Stimulated activated naive CD8-positive, alpha-beta T cell treated with anti-CD3 and anti-CD28 coated beads, Interleukin-15, amount 100 ng/mL, for 72 hours (primary cell): ENCODE results near the gene BATF2.
A peak's percentile ranks its signal among the peaks of the same experiment; 100 is the strongest.
"Not testable (repeated sequence)": the region's sequence is repeated elsewhere in the genome, so short reads cannot be mapped to it uniquely, and the experiment has no call there.

Experiments
- ATAC-seq: fragments of 150-1000 bp; cut with Tn5 transposase; 2 replicates; pipeline ENCODE4 v1.10.0; 2021; ENCODE audit warnings: mild to moderate bottlenecking, moderate library complexity
- DNase-seq, 2 donors: peaks; one replicate each; pipeline ENCODE4 v3.0.0; 2021 to 2022
- H3K27ac Mint-ChIP-seq, 2 donors: one replicate each; pipeline ENCODE4 v1.8.0; 2022; ENCODE audit warnings: mild to moderate bottlenecking in 2 of 2, mixed read lengths in 2 of 2, moderate library complexity in 2 of 2
- H3K27me3 Mint-ChIP-seq: one replicate; pipeline ENCODE4 v1.8.0; 2022; ENCODE audit warnings: mixed read lengths
- H3K4me1 Mint-ChIP-seq: one replicate; pipeline ENCODE4 v1.8.0; 2022; ENCODE audit warnings: mild to moderate bottlenecking, mixed read lengths
- H3K4me3 Mint-ChIP-seq, 2 donors: one replicate each; pipeline ENCODE4 v1.8.0; 2022; ENCODE audit warnings: mild to moderate bottlenecking in 2 of 2, mixed read lengths in 2 of 2, moderate library complexity in 1 of 2
- H3K9me3 Mint-ChIP-seq, 2 donors: one replicate each; pipeline ENCODE4 v1.8.0; 2022; ENCODE audit warnings: mixed read lengths in 2 of 2

The BATF2 gene

GRCh38 chr11:65021003-65021402, 24.2 kb upstream of the BATF2 start:
- H3K9me3 Mint-ChIP-seq = no peaks in the 10 kb centered on the region
- no peak for ATAC-seq

GRCh38 chr11:65019824-65020223, 23.1 kb upstream of the BATF2 start:
- ATAC-seq (no peak), DNase-seq (no peak)
- Mint-ChIP-seq H3K9me3 (no peaks in the 10 kb centered on the region), H3K4me3 (no peak overlapping the region), H3K27me3 (no peaks in the 10 kb centered on the region), H3K4me1 (peaks cover 25% of the 10 kb centered on the region), H3K27ac (no peak overlapping the region)

More at GRCh38 chr11:65021003-65021402, 24.2 kb upstream of the BATF2 start:
- DNase-seq = no peak
- no peak overlapping the region for H3K4me3 Mint-ChIP-seq
- H3K4me1 Mint-ChIP-seq = peaks cover 16% of the 10 kb centered on the region
- H3K27me3 Mint-ChIP-seq = no peaks in the 10 kb centered on the region
- no peak overlapping the region for H3K27ac Mint-ChIP-seq

- Mint-ChIP-seq H3K9me3 (no peaks in the 10 kb centered on the region), H3K27me3 (no peaks in the 10 kb centered on the region), H3K4me3 (no peak overlapping the region), H3K27ac (no peak overlapping the region), H3K4me1 (peaks cover 32% of the 10 kb centered on the region)
- ATAC-seq = no peak
- no peak for DNase-seq
Observed at GRCh38 chr11:65017937-65018336, 21.2 kb upstream of the BATF2 start.

- DNase-seq = no peak
- Mint-ChIP-seq H3K4me1 (peaks cover 36% of the 10 kb centered on the region), H3K27ac (peak overlapping the region in 1 of 2 donors; percentile 70), H3K9me3 (no peaks in the 10 kb centered on the region), H3K4me3 (no peak overlapping the region), H3K27me3 (no peaks in the 10 kb centered on the region)
- no peak for ATAC-seq
Observed at GRCh38 chr11:65016705-65017104, 19.9 kb upstream of the BATF2 start.

GRCh38 chr11:65014726-65015227, 18.0 kb upstream of the BATF2 start:
- ATAC-seq (no peak), DNase-seq (no peak)
- H3K4me1 Mint-ChIP-seq = peaks cover 36% of the 10 kb centered on the region
- peak overlapping the region; percentile 91 to 92 for H3K4me3 Mint-ChIP-seq
- no peaks in the 10 kb centered on the region for H3K9me3 Mint-ChIP-seq
- H3K27ac Mint-ChIP-seq = peak overlapping the region; percentile 94
- no peaks in the 10 kb centered on the region for H3K27me3 Mint-ChIP-seq

GRCh38 chr11:65013888-65014725, 17.3 kb upstream of the BATF2 start, which contains the start of gene ARL2:
TSS of gene ARL2 (plus strand) at chr11:65014160. CDS start at chr11:65014208, 48 bp downstream.
- peak within 1 kb of the TSS; percentile 92 for H3K4me3 Mint-ChIP-seq
- H3K4me1 Mint-ChIP-seq = peaks cover 36% of the 10 kb centered on the region
- peak; percentile 82 for ATAC-seq
- H3K9me3 Mint-ChIP-seq = no peaks in the 10 kb centered on the region
- H3K27ac Mint-ChIP-seq = peak within 1 kb of the TSS; percentile 97 to 98
- no peaks in the 10 kb centered on the region for H3K27me3 Mint-ChIP-seq
- peak; percentile 92 to 93 for DNase-seq

GRCh38 chr11:65013130-65013887, 16.5 kb upstream of the BATF2 start:
- Mint-ChIP-seq H3K4me3 (peak overlapping the region; percentile 90 to 92), H3K4me1 (peaks cover 36% of the 10 kb centered on the region), H3K27me3 (no peaks in the 10 kb centered on the region), H3K9me3 (no peaks in the 10 kb centered on the region), H3K27ac (peak overlapping the region; percentile 97 to 98)
- ATAC-seq (peak; percentile 90), DNase-seq (peak; percentile 91 to 94)

GRCh38 chr11:65008873-65009272, 12.1 kb upstream of the BATF2 start:
- Mint-ChIP-seq H3K9me3 (no peaks in the 10 kb centered on the region), H3K4me3 (no peak overlapping the region), H3K4me1 (peaks cover 11% of the 10 kb centered on the region), H3K27me3 (no peaks in the 10 kb centered on the region), H3K27ac (no peak overlapping the region)
- no peak for DNase-seq
- no peak for ATAC-seq

GRCh38 chr11:65008016-65008415, 11.2 kb upstream of the BATF2 start:
- Mint-ChIP-seq H3K27me3 (no peaks in the 10 kb centered on the region), H3K4me1 (peaks cover 5% of the 10 kb centered on the region), H3K4me3 (no peak overlapping the region), H3K27ac (no peak overlapping the region), H3K9me3 (no peaks in the 10 kb centered on the region)
- ATAC-seq (no peak), DNase-seq (no peak)

- H3K4me3 Mint-ChIP-seq, H3K27me3 Mint-ChIP-seq, H3K9me3 Mint-ChIP-seq, ATAC-seq, DNase-seq, H3K4me1 Mint-ChIP-seq, H3K27ac Mint-ChIP-seq: not testable (repeated sequence)
Observed at GRCh38 chr11:65003968-65004367, 7.2 kb upstream of the BATF2 start.

GRCh38 chr11:65003282-65003681, 6.5 kb upstream of the BATF2 start:
- ATAC-seq = no peak
- Mint-ChIP-seq H3K9me3 (no peaks in the 10 kb centered on the region), H3K27ac (no peak overlapping the region), H3K4me1 (peaks cover 8% of the 10 kb centered on the region), H3K27me3 (no peaks in the 10 kb centered on the region), H3K4me3 (no peak overlapping the region)
- DNase-seq = no peak

- no peaks in the 10 kb centered on the region for H3K27me3 Mint-ChIP-seq
- no peaks in the 10 kb centered on the region for H3K9me3 Mint-ChIP-seq
- DNase-seq (no peak), ATAC-seq (no peak)
- H3K27ac Mint-ChIP-seq = peak overlapping the region in 1 of 2 donors; percentile 21
- H3K4me1 Mint-ChIP-seq = peaks cover 13% of the 10 kb centered on the region
- H3K4me3 Mint-ChIP-seq = no peak overlapping the region
Observed at GRCh38 chr11:65002706-65003105, 5.9 kb upstream of the BATF2 start.

- ATAC-seq = no peak
- H3K27me3 Mint-ChIP-seq = peaks cover 18% of the 10 kb centered on the region
- no peaks in the 10 kb centered on the region for H3K9me3 Mint-ChIP-seq
- H3K4me3 Mint-ChIP-seq = no peak overlapping the region
- DNase-seq = no peak
- H3K27ac Mint-ChIP-seq = no peak overlapping the region
- H3K4me1 Mint-ChIP-seq = peaks cover 25% of the 10 kb centered on the region
Observed at GRCh38 chr11:64999478-64999877, 2.7 kb upstream of the BATF2 start.

- no peaks in the 10 kb centered on the region for H3K9me3 Mint-ChIP-seq
- peaks cover 24% of the 10 kb centered on the region for H3K27me3 Mint-ChIP-seq
- DNase-seq (no peak), ATAC-seq (no peak)
- peak overlapping the region; percentile 69 to 92 for H3K27ac Mint-ChIP-seq
- H3K4me3 Mint-ChIP-seq = peak overlapping the region; percentile 59 to 74
- peaks cover 25% of the 10 kb centered on the region for H3K4me1 Mint-ChIP-seq
Observed at GRCh38 chr11:64998690-64999431, 2.1 kb upstream of the BATF2 start.

GRCh38 chr11:64998141-64998540, 1.4 kb upstream of the BATF2 start:
- DNase-seq (no peak), ATAC-seq (peak; percentile 69)
- peak overlapping the region; percentile 59 to 74 for H3K4me3 Mint-ChIP-seq
- H3K4me1 Mint-ChIP-seq = peaks cover 25% of the 10 kb centered on the region
- H3K27me3 Mint-ChIP-seq = peaks cover 25% of the 10 kb centered on the region
- peak overlapping the region; percentile 69 to 81 for H3K27ac Mint-ChIP-seq
- no peaks in the 10 kb centered on the region for H3K9me3 Mint-ChIP-seq
